Stimulated activated naive CD4-positive, alpha-beta T cell (primary cell): ENCODE results near the gene RASD1.

Source experiments
- DNase-seq, 6 experiments: peaks; one replicate each; lab custom pipeline; 2025; lab: John Stamatoyannopoulos, UW

The RASD1 gene

GRCh38 chr17:17527534-17527933 lies 31.3 kb upstream of the RASD1 start:
- no peak for DNase-seq

GRCh38 chr17:17526369-17526768 lies 30.2 kb upstream of the RASD1 start:
- DNase-seq, result no peak

GRCh38 chr17:17525956-17526355 lies 29.8 kb upstream of the RASD1 start:
- DNase-seq, result no peak

GRCh38 chr17:17525311-17525710 lies 29.1 kb upstream of the RASD1 start:
- DNase-seq, result no peak

- DNase-seq, result no peak
These were observed 27.7 kb upstream of the RASD1 start for GRCh38 chr17:17523731-17524490.

- no peak for DNase-seq
These were observed 27.0 kb upstream of the RASD1 start for GRCh38 chr17:17523001-17523730.

- DNase-seq, result no peak
These were observed 24.5 kb upstream of the RASD1 start for GRCh38 chr17:17520599-17521232.

GRCh38 chr17:17519886-17520285 lies 23.7 kb upstream of the RASD1 start:
- DNase-seq, result no peak

GRCh38 chr17:17518951-17519350 lies 22.8 kb upstream of the RASD1 start:
- no peak for DNase-seq

- DNase-seq, result no peak
These were observed 21.8 kb upstream of the RASD1 start for GRCh38 chr17:17518014-17518413.

- DNase-seq, result no peak
These were observed 20.9 kb upstream of the RASD1 start for GRCh38 chr17:17516941-17517720.

GRCh38 chr17:17515934-17516930 lies 20.0 kb upstream of the RASD1 start:
- no peak for DNase-seq

- no peak for DNase-seq
These were observed 19.1 kb upstream of the RASD1 start for GRCh38 chr17:17514993-17515933.

- no peak for DNase-seq
These were observed 18.3 kb upstream of the RASD1 start for GRCh38 chr17:17514361-17514992.

GRCh38 chr17:17513626-17514025 lies 17.4 kb upstream of the RASD1 start:
- no peak for DNase-seq

- DNase-seq, result no peak
These were observed 16.7 kb upstream of the RASD1 start for GRCh38 chr17:17512866-17513265.

- no peak for DNase-seq
These were observed 16.0 kb upstream of the RASD1 start for GRCh38 chr17:17511881-17512858.

- DNase-seq, result no peak
These were observed 15.1 kb upstream of the RASD1 start for GRCh38 chr17:17511293-17511741.
